ELF-1 (cell line): ENCODE results near the gene CDC14B.

Experiments used
- DNase-seq: peaks from one replicate; pipeline ENCODE4 v3.0.0-alpha.2; 2016; ENCODE audit warnings: low read depth, low spot score

CDC14B gene

GRCh38 chr9:96502539-96503373, 116.9 kb downstream of the CDC14B start:
- no peak for DNase-seq

GRCh38 chr9:96501633-96502538, 117.8 kb downstream of the CDC14B start:
- DNase-seq, result no peak

- DNase-seq, result peak; percentile 70
Observed at GRCh38 chr9:96500696-96501632, 118.7 kb downstream of the CDC14B start.

GRCh38 chr9:96499257-96499656, 120.4 kb downstream of the CDC14B start:
- DNase-seq, result no peak

- DNase-seq, result no peak
Observed at GRCh38 chr9:96498796-96499195, 120.8 kb downstream of the CDC14B start.

GRCh38 chr9:96497117-96497399, 122.6 kb downstream of the CDC14B start:
- no peak for DNase-seq

GRCh38 chr9:96496368-96497116, 123.1 kb downstream of the CDC14B start:
- no peak for DNase-seq

- DNase-seq, result no peak
Observed at GRCh38 chr9:96495341-96495740, 124.3 kb downstream of the CDC14B start.

GRCh38 chr9:96494215-96494800, 125.3 kb downstream of the CDC14B start:
- peak; percentile 43 for DNase-seq

GRCh38 chr9:96493757-96494156, 125.9 kb downstream of the CDC14B start:
- DNase-seq, result peak; percentile 37

- no peak for DNase-seq
Observed at GRCh38 chr9:96492993-96493531, 126.6 kb downstream of the CDC14B start.

GRCh38 chr9:96491880-96492525, 127.6 kb downstream of the CDC14B start:
- no peak for DNase-seq

- no peak for DNase-seq
Observed at GRCh38 chr9:96491079-96491879, 128.4 kb downstream of the CDC14B start.

GRCh38 chr9:96490534-96491078, 129.0 kb downstream of the CDC14B start:
- no peak for DNase-seq

- DNase-seq, result no peak
Observed at GRCh38 chr9:96489482-96489979, 130.1 kb downstream of the CDC14B start.

GRCh38 chr9:96487949-96488348, 131.7 kb downstream of the CDC14B start:
- no peak for DNase-seq

- no peak for DNase-seq
Observed at GRCh38 chr9:96487029-96487396, 132.6 kb downstream of the CDC14B start.

- no peak for DNase-seq
Observed at GRCh38 chr9:96486386-96487028, 133.1 kb downstream of the CDC14B start.
